Activated gamma-delta T cell (primary cell): ENCODE measurements around the gene CLTC.

Source experiments
- DNase-seq: peaks from one replicate; lab custom pipeline; 2025; lab: John Stamatoyannopoulos, UW

CLTC gene

DNA sequence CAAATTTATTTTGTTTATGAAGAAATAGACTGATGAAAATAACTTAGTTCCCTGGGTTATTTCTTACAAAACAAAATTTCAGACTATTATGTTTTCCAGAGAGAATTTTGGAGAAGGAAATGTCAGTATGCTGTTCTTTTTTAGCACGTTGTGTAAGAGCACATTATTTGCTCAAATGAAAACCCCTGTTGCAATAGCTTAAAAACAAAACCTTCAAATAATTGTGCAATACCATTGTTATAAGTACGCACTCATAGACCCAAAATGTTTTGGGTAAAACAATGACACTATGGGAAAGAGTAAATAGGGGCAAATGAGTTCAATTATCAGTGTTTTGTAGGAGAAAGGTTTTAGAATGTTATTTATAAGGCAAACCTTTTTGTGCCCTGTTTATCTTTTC, 106.0 kb downstream of the CLTC start:
- no peak for DNase-seq

DNA sequence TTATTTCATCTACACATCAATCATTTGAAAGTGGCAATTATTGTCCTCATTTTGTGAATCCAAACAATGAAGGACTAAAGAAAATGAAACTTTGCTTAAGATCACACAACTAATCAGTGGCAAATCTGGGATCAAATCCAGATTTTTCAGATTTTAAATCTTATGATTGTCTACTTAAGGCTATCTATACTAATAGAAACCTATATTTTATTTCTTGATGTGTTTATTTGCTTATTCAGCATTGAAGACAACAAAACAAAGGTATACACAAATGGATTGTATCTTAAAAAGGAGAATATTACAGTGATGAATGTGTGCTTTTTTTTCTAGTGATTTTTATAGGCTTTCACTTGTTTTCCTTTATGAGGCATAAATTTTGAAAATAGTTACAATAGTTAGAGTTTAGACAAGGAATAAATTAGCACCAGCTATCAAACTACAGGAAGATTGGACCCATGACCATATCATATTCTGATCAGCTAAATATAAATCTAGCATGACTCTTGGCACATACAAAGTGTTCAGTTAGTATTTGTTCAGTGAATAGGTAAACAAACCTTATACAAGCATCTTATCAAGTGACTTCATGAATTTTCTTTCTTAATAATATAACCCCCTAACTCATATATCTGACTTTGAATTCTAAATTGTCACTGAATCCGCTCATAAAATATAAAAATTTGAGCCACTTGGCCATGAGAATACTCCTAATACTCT, 108.3 kb downstream of the CLTC start:
- DNase-seq = no peak

DNA sequence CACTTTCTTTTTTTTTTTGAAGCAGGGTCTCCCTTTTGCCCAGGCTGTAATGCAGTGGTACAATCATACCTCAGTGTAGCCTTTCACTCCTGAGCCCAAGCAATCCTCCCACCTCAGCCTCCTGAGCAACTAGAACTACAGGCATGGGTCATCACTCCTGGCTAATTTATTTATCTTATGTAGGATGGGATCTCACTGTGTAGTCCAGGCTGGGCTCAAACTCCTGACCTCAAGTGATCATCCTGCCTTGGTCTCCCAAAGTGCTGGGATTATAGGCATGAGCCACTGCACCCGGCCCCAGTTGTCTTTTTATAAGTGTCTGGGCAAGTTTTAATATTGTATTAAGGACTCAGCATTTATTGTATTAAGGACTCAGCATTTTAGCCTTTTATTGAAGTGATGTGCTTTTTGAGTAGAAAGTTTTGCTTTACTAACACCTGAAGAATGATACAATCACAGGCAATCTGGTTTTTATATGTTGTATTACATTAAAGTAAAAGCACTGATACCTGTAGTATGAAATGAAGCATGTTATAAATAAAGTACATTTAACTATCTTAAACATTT, 110.7 kb downstream of the CLTC start:
- no peak for DNase-seq

DNA sequence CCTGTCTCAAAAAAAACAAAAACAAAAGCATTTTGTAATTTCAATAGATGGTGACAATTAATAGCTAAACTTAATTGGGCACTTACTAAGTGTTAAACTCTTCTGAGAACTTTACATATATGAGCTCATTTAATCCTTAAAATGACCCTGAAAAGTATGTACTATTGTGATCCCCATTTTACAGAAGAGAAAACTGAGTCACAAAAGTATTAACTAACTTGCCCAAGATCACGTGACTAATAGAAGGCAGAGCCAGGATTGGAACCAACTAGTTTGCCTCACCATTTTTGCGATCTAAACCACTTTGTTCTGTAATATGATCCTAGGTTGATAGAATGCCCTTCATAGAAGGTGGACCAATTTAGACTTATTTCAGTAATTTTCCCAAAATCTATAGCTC, 114.0 kb downstream of the CLTC start:
- DNase-seq = no peak

DNA sequence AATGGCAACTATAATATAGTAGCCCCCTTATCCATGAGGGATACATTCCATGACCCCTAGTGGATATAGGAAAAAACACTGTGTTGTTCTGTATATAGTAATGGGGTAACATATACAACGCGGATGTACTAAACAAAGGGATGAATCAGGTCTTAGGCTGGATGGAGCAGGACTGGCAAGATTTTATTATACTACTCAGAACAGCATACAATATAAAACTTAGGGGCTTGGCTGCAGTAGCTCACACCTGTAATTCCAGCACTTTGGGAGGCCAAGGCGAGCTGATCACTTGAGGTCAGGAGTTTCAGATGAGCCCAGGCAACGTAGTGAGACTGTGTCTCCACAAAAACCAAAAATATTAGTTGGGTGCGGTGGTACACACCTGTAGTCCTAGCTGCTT, 114.5 kb downstream of the CLTC start:
- no peak for DNase-seq

DNA sequence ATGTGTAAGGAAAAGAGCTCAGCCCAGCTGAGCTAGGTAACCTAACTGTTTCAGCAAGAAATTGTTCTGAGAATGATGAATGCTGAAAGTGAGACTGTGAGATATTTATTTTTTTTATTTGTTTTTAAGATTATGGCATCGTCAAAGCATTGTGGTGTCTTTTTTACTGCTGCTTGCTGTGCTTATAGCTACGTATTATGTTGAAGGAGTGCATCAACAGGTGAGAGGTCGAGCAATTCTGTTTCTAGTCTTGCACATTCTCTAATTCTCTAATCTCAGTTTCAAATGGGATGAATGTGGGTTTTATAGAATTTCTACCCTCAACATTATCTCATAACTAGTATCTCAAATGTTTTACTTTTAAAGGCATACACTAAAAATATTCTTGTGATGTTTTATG, 117.6 kb downstream of the CLTC start:
- DNase-seq = no peak

DNA sequence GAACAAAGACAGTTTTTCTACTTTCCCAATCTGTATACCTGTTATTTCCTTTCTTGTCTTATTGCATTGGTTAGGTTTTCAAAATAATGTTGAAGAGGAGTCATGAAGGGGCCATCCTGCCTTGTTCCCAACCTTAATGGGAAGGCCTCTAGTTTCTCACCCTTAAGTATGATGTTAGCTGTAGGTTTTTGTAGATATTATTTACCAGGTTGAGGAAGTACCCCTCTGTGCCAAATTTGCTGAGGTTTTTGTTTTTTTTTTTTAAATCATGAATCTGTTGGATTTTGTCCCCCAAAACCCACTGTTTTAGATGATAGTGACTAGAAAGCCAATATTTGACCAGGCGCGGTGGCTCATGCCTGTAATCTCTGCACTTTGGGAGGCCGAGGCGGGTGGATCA, 124.1 kb downstream of the CLTC start:
- DNase-seq = no peak

DNA sequence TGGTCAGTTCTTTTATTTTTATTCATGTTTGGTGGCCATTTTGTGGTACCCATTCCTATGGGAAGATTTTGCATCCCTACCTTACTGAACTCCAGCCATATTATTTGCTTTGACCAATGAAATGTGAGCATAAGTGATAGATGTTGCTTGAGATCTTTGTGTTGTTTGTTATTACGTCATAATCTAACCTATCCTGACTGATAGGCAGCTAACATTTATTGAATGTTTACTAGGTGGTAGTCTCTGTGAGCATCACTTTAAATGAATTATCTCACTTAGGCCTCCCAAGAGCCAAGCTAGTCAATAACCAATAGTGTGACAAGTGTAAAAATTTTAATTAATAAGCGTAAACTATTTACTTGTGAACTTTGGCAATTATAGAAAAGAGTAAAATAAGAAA, 125.3 kb downstream of the CLTC start:
- DNase-seq = no peak
